HL-60 (cell line): ENCODE data around the gene ATPAF2.

Experiments
- POLR2AphosphoS5 ChIP-seq: IDR thresholded peaks from 2 replicates; pipeline ENCODE4 v1.6.1; 2012; ENCODE audit warnings: low read depth
- TF ChIP-seq, protein P1 (sequence below): IDR thresholded peaks from one replicate; pipeline ENCODE4 v1.5.1; 2011; ENCODE audit warnings: low read length, control low read depth, inconsistent platforms; ENCODE audit not compliant: insufficient read depth
- TF ChIP-seq, protein P2 (sequence below): IDR thresholded peaks from 2 replicates; pipeline ENCODE4 v1.6.1; 2012; ENCODE audit warnings: low read depth; ENCODE audit not compliant: insufficient replicate concordance

DNA sequence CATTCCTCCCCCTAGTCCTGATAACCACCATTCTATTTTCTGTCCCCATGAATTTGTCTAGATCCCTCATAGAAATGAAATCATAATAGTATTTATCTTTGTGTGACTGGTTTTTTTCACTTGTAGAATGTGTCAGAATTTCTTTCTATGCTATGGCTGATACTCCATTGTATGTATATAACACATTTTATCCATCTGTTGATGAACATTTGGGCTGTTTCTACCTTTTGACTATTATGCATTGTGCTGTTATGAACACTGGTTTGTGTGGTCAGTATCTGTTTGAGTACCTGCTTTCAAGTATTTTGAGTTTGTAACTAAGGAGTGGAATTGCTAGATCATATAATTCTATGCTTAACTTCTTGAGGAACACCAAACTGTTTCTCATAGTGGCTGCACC is 32.8 kb upstream of the ATPAF2 start:
- TF ChIP-seq, protein P1, sequence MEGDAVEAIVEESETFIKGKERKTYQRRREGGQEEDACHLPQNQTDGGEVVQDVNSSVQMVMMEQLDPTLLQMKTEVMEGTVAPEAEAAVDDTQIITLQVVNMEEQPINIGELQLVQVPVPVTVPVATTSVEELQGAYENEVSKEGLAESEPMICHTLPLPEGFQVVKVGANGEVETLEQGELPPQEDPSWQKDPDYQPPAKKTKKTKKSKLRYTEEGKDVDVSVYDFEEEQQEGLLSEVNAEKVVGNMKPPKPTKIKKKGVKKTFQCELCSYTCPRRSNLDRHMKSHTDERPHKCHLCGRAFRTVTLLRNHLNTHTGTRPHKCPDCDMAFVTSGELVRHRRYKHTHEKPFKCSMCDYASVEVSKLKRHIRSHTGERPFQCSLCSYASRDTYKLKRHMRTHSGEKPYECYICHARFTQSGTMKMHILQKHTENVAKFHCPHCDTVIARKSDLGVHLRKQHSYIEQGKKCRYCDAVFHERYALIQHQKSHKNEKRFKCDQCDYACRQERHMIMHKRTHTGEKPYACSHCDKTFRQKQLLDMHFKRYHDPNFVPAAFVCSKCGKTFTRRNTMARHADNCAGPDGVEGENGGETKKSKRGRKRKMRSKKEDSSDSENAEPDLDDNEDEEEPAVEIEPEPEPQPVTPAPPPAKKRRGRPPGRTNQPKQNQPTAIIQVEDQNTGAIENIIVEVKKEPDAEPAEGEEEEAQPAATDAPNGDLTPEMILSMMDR, result no peak
- TF ChIP-seq, protein P2, sequence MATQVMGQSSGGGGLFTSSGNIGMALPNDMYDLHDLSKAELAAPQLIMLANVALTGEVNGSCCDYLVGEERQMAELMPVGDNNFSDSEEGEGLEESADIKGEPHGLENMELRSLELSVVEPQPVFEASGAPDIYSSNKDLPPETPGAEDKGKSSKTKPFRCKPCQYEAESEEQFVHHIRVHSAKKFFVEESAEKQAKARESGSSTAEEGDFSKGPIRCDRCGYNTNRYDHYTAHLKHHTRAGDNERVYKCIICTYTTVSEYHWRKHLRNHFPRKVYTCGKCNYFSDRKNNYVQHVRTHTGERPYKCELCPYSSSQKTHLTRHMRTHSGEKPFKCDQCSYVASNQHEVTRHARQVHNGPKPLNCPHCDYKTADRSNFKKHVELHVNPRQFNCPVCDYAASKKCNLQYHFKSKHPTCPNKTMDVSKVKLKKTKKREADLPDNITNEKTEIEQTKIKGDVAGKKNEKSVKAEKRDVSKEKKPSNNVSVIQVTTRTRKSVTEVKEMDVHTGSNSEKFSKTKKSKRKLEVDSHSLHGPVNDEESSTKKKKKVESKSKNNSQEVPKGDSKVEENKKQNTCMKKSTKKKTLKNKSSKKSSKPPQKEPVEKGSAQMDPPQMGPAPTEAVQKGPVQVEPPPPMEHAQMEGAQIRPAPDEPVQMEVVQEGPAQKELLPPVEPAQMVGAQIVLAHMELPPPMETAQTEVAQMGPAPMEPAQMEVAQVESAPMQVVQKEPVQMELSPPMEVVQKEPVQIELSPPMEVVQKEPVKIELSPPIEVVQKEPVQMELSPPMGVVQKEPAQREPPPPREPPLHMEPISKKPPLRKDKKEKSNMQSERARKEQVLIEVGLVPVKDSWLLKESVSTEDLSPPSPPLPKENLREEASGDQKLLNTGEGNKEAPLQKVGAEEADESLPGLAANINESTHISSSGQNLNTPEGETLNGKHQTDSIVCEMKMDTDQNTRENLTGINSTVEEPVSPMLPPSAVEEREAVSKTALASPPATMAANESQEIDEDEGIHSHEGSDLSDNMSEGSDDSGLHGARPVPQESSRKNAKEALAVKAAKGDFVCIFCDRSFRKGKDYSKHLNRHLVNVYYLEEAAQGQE, result no peak
- TF ChIP-seq POLR2AphosphoS5, result no peak
